ENCODE data around the gene ZNF43.
"Not testable (repeated sequence)": the region's sequence is repeated elsewhere in the genome, so short reads cannot be mapped to it uniquely, and the experiment has no call there.

ZNF43 gene

GRCh38 chr19:21835810-21836444 lies at the start of gene ZNF43:
TSS of gene ZNF43 (minus strand) at chr19:21836182. CDS start at chr19:21836038, 144 bp downstream.
- peak; percentile 79 for DNase-seq (ENCODE audit: low read depth)

- not testable (repeated sequence) for DNase-seq (ENCODE audit: low read depth)
Measured at GRCh38 chr19:21885516-21885915, 49.5 kb upstream of the ZNF43 start.

- DNase-seq (ENCODE audit: low read depth), result not testable (repeated sequence)
Measured at GRCh38 chr19:21884786-21885185, 48.8 kb upstream of the ZNF43 start.

- no peak for DNase-seq (ENCODE audit: low read depth)
Measured at GRCh38 chr19:21883516-21883915, 47.5 kb upstream of the ZNF43 start.

DNA sequence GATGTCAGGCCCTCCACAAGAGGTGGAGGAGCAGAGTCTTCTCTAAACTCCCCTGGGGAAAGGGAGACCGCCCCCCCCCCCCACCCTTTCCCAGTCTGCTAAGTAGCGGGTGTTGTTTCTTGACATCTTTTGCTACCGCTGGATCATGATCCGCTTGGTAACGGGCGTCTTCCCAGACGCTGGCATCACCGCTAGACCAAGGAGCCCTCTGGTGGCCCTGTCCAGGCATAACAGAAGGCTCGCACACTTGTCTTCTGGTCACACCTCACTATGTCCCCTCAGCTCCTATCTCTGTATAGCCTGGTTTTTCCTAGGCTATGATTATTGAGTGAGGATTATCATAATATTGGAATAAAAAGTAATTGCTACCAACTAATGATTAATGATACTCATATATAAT lies 44.8 kb upstream of the ZNF43 start:
- not testable (repeated sequence) for DNase-seq (ENCODE audit: low read depth)

GRCh38 chr19:21878646-21879045 lies 42.7 kb upstream of the ZNF43 start:
- no peak for DNase-seq (ENCODE audit: low read depth)

DNA sequence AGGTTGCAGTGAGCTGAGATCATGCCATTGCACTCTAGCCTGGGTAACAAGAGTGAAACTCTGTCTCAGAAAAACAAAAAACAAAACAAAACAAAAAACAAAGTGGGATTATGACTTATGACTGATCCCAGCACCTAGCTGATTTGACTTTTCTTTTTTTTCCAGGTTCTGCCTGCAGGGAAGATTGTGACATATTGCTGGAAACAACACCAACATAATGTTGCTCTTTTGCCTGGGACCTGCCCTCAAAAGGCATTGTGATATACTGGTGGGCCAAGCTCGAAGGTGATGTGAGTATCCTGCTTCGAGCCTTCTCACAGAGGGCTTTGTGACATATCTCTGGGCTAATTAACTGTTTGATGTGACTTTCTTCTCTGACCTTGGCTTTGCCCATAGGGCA lies 42.0 kb upstream of the ZNF43 start:
- no peak for DNase-seq (ENCODE audit: low read depth)

GRCh38 chr19:21876608-21877007 lies 40.6 kb upstream of the ZNF43 start:
- DNase-seq (ENCODE audit: low read depth), result not testable (repeated sequence)

DNA sequence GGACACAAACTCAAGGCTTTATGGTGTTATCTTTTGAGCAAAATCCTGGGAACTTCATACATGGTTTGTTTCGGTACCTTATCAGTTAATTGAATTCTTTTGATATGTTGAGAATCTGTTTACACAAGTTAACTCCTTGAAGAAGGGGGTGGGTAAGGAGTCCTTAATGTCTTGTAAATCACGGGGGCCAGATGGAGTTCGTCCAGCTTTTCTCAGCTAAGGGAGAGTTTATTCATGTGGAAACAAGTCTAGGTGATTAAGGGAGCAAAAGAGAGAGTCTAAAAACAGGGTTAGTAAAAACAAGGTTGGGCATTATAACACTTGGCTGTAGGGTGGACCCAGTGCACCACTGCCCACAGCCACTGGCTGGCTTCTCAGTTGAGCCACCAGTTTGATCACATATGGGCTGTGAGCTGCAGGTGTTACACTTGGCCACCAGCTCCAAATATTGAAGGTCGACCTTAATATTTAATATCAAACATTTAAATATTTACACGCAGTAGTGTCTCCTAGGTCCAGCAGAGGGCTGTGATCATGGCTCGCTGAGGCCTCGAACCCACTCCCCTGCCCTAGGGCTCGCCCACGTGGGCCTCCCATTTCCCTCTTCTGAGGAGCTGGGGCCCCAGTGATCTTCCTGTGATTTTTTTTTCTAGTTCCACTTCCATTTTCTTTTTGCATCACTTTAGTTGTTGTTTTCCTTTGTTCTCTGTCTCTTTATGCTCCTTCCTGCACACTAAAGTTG lies 21.0 kb upstream of the ZNF43 start:
- DNase-seq (ENCODE audit: low read depth), result no peak

GRCh38 chr19:21851596-21852345 lies 15.8 kb upstream of the ZNF43 start:
- peak; percentile 81 for DNase-seq (ENCODE audit: low read depth)

GRCh38 chr19:21850656-21851255 lies 14.8 kb upstream of the ZNF43 start:
- DNase-seq (ENCODE audit: low read depth), result no peak

DNA sequence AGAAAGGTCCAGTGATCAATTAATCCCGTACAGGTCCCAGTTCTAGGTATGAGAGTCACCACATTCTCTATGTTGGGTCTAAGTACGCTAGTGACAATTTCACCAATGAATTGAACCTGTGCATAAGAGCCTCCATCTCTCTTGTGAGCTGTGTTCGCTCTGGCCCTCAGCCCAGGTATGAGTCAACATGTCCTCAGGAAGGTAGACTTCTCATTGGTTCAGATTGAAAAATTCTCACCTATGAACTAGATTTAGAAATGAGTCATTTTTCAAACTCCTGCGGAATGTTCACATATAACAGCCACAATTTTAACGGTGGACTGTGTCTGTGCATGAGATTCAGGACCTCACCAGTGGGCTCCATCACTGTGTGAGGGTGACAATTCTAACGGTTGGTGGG lies 12.7 kb upstream of the ZNF43 start:
- DNase-seq (ENCODE audit: low read depth), result no peak

DNA sequence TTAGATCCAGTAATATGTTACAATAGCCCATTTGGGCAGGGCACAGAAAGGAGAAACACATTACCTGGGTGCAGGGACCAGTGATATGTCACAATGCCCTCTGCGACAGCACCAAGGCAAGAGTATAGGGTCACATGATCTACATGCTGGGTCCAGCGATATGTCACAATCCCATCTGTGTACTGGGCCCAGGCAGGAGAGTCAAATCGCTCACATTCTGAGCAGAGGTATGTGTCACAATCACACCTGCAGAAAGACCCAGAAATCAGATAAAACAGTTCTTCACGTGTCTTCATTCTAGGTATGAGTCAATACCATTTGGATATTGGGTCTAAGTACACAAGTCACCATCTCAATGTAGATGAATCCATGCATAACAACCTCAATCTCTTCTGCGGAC lies 7.1 kb upstream of the ZNF43 start:
- no peak for DNase-seq (ENCODE audit: low read depth)

- DNase-seq (ENCODE audit: low read depth), result no peak
Measured at GRCh38 chr19:21841488-21842097, 5.6 kb upstream of the ZNF43 start.

- DNase-seq (ENCODE audit: low read depth), result no peak
Measured at GRCh38 chr19:21841081-21841480, 5.1 kb upstream of the ZNF43 start.

DNA sequence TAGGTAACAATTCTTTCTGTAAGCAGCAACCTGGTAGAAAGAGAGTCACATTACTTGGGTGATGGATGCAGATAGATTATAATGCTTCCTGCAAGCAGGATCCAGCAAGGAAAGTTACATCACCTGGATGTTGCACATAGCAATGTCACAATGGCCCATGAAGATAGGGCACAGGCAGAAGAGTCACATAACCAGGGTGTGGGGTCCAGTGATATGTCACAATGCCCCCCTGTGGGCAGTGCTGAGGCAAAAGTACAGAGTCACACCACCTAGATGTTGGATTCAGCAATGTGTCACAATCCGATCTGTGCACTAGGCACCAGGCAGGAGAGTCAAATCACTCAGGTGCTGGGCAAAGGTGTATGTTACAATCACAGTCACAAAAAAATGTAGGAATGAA lies 4.0 kb upstream of the ZNF43 start:
- no peak for DNase-seq (ENCODE audit: low read depth)

GRCh38 chr19:21838646-21839045 lies 2.7 kb upstream of the ZNF43 start:
- DNase-seq (ENCODE audit: low read depth), result no peak

- DNase-seq (ENCODE audit: low read depth), result no peak
Measured at GRCh38 chr19:21835429-21835809, 563 bp downstream of the ZNF43 start.

DNA sequence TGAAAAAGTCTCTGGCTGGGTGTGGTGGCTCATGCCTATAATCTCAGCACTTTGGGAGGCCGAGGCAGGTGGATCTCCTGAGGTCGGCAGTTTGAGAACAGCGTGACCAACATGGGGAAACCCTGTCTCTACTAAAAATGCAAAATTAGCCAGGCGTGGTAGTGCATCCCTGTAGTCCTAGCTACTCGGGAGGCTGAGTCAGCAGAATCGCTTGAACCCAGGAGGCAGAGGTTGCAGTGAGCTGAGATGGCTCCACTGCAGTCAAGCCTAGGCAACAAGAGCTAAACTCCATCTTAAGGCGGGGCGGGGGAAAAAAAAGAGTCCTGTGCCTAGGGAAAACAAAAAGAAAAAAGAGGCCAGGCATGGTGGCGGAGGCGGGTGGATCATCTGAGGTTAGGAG lies 2.2 kb downstream of the ZNF43 start:
- no peak for DNase-seq (ENCODE audit: low read depth)

- no peak for DNase-seq (ENCODE audit: low read depth)
Measured at GRCh38 chr19:21824679-21825078, 11.3 kb downstream of the ZNF43 start.

GRCh38 chr19:21823224-21823623 lies 12.8 kb downstream of the ZNF43 start:
- DNase-seq (ENCODE audit: low read depth), result no peak

DNA sequence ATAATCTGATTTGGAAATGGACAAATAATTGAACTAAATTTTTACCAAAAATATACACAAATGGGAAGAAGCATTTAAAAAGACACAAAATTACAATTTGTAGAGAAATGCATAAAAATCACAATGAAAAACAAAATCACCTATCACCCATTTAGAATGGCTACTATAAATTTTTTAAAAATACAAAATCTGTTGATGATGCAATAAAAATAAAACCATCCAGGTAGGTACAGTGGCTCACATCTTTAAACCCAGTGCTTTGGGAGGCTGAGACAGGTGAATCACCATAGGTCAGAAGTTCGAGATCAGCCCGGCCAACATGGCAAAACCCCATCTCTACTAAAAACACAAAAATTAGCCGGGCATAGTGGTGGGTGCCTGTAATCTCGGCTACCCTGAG lies 23.5 kb downstream of the ZNF43 start:
- DNase-seq (ENCODE audit: low read depth), result no peak
